ENCODE measurements around the gene SERPINB6.
"Not testable (repeated sequence)": the region's sequence is repeated elsewhere in the genome, so short reads cannot be mapped to it uniquely, and the experiment has no call there.

DNA sequence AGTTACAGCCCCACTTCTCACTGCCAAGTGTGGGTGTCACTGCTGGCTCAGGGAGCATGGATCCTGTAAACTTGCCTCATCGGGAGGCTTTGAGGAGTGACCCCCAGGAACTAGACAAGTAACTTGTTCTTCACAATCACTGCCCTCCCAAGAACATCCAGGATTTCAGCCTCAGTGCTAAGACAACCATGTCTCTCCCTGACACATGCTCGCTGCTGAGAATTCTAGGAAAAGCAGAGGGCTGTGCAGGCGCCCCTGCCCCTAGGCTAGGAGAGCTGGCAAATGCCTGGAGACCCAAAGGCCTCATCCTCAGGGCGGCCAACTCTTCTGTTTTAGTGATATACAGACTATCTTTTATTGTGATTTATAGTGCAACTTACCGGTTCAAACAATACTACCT is 31.9 kb upstream of the SERPINB6 start:
- TF ChIP-seq POLR2A (conservative IDR thresholded peaks at IDR 0.05); DPF2 (IDR thresholded peaks at IDR 0.05): not testable (repeated sequence)

Measured in K562 (cell line).